DMS153 treated with DMSO at 0.1 percent for 48 hours (cell line): Measurements from ENCODE around the gene GPR137B.

Experiments
- DNase-seq: peaks from one replicate; lab custom pipeline; 2025; ENCODE audit not compliant: unreplicated experiment; lab: John Stamatoyannopoulos, UW

GPR137B gene

DNA sequence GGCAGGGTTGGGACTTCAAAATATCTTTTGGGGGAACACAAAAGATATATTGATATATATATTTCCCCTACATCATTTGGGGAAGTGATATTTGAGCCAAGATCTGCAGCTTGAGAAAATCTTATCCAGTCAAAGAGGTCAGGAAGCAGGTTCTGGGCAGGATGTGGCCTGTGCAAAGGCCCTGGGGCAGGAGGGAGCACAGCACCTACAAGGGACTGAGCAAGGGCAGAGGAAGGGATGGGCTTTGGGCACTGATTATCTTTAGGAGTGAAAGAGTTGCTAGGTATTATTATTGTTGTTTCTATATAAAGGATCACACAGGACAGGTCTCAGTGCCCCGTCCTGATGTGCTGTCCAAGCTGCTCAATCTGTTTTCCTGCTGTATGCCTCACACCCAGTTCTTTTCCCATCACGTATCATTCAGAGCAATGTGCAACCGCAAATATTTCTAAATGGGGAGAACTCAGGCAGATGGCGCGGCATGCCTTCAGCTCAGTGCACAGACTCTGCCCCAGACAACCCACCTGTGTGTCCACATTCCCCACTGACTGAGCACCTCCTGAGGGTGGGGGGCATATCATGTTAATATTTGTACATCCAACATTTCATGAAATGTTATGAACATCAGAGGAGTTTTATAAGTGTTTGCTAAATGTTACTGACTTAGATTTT, 28.1 kb upstream of the GPR137B start:
- DNase-seq, result no peak

DNA sequence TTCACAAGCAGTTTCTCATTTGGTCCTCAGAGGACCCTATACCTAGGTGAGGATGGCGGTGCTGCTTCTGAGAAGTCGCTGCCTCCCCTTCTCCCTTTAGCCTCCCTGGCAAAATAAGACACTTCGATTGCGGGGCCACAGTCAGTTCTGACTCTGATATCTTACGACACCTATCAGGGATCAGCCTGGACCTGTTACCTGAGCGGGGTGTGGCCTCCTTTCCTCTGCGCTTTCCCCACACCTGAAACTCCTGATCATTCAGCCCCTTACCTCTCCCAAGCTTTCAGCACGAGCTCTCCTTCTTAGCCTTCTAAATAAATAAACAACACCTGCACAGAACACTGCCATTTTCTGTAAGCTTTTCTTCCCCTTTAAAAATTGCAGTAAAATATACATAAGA, 24.6 kb upstream of the GPR137B start:
- DNase-seq, result no peak

DNA sequence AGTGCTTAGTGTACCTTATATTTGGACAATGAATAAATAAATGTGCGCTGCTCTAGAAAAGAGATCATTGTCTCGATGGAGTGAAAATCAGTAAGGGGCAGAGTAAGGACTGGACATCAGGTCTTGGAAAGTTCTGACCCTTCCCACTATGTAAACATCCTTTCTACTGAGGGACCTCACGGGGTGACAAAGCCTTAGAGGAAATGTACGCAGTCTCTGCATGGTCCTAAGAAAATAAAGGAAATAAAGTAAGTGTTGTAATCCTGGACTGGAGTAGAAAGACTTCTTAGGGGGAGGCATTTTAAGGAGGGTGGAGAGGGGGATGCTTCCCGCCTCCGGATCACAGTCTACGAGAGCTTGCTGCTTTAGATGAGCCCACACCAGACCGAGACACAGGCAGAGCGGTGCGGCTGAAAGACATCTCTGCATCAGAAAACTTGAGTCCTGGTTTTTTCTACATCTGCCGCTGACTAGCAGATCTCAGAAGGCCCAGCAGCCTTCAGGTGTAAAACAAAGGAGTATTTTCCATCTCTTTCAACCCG, 22.3 kb upstream of the GPR137B start:
- DNase-seq, result no peak

DNA sequence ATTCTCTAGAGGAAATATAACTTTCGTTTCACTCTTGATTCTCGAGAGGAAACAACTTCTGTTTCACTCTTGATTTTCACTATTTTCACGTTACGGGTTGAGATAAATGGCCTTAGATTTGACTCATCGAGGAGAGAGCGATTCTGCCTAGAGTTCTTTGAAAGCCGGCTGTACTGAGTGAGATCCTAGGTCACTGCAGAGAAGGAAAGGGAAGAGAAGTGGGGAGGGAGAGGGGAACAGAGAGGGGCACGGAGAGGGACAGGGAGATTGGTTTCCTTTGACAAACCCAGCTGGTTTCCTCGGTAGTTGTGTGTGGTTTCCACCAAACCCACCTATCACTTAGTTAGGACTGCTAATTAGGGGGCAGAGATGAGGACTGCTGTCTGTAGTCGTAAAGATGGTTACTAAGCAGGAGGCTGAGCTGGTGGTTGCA, 21.6 kb upstream of the GPR137B start:
- DNase-seq, result no peak

DNA sequence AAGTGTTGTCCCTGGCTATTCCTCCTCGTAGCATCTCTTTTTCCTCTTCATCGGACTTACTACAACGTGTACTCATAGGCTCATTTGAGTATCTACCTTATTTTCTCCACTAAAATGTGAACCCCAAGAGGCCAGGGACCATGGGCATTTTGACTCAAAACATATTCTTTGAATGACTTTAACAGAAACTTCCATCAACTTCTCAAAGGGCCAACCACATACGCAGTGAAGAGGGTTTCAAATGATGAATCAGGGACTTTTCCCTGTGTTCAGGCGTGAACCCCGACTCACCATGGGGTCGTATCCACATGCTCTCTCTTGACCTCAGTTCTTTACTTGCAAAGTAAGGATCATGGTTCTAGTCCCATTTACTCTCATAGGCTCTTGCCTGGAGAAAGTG, 20.2 kb upstream of the GPR137B start:
- no peak for DNase-seq

DNA sequence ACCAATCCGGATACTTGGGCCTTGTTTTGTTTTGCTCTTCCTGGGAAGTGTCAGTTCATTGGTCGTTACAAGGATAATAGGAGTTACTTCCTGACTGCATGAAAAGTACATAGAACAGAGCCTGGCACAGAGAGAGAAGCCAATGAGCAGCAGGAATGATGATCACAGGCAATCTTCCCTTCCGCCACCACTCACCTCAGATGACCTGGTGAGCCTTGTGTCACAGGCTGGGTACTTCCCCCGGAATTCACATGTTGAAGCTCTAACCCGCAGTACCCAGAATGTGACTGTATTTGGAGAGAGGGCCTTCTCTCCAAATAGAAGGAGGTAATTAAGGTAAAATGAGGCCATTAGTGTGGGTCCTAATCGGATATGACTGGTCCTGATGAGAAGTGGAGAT, 18.8 kb upstream of the GPR137B start:
- DNase-seq, result no peak

DNA sequence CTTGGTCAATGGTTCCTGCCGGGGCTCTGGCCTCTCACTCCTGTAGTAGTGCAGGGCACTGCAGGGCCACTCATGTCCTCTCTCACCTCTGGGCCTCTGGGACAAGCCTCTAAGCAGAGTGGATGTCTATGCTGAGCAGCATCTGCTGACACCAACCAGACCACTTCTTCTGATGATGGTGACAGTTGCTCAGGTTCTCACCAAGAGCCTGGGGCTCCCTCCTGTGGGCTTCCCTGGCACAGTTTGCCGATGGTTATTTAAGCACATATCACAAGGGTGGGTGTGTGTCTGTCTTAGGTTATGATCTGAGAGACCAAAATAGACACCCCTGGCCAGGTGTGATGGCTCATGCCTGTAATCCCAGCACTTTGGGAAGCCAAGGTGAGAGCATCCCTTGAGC, 17.4 kb upstream of the GPR137B start:
- no peak for DNase-seq

DNA sequence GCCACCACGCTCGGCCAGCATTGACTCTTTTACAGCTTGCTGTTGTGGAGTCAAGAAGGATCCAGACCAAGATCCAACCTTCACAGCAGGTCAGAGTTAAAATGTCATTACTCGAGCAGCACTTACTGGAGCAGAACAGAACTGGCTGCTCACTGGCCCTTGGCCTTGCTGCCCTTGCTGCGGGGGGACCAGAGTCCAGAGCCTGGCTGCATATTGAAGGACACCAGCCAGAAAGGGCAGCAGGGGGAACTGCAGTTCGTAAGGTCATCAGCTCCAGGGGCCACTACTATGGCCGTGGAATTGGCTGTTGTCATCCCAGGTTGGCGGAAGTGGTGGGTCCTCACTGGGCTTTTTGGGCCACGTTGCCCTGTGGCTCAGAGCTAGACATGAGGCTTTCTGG, 15.3 kb upstream of the GPR137B start:
- DNase-seq, result no peak

DNA sequence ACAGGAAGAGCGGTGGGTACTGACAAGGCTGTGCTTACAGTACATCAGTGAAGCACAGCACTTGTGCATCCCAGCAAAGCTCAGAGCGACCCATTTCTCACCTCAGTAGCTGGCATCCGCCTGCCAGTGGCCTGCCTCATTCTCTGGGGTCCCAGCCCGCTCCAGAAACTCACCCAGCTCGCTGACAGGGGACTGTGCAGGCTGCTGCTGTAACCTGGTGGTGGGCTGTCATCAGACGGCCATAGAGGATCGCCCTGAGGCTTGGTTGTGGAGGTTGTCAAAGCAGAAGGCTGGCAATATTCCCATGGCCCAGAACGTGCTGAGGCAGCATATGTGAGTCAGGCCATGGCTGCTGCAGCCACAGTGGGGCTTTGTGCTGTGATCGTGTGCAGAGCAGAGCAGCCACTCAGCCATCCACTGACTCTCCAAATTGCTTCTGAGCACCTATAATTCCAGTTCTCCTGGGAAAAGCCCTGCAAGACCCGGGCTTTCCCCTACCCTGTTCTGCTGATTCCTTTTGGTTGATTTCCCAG, 13.6 kb upstream of the GPR137B start:
- DNase-seq, result no peak

DNA sequence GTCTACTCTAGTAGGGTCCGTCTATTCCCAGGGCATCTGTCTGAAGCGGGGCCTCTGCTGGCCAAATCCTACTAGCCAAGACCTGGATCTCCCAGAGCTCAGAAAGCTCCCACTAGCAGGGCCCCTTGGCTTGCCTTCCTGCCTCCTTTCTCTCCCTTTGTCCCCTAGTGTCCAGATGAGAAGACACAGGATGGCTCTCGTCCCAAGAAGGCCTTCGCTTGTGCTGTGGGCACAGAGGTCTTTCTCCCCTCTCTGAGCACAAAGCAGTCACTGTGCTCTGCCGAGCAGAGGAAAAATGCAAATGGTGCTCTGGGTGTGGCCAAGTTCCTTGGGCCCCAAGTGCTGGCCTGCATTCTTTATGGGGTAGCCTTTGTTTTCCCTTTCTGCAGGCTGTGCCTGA, 13.0 kb upstream of the GPR137B start:
- no peak for DNase-seq

DNA sequence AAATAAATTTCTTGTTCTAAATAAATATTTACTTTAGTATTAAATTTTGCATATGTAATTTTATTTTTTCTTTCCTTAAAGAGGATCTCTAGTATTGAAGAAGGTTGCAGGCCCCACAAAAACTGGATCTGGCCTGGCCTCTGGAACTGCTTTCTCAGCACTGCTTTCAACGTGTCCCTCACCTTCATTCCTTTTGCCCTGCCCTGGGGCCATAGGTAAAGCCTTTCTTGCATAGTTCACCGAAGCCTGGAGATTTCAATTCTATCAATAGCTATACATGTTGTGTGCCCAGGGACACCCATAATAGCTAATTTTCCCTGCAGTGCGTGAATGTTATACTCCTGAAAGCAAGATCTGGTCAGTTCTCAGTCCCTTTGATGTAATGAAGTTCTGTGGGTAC, 12.0 kb upstream of the GPR137B start:
- DNase-seq, result no peak

DNA sequence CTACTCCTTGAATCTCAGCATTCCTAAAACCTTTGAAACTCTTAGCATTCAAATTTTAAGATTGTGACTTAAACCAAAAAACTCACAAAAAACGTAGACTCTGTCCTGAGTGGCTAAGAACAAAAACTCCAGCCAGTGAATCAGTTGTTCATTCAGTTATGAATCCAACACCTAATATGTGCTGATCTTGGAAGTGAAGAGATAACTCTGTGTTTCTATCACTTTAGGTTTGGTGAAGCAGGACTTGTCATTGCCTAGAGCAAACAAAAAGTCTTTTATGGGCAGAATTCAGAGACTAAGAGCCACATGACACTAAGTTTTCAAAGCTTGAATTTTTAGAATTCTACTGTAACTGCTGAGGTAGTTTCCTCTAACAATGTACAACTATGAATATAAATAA, 10.4 kb upstream of the GPR137B start:
- DNase-seq, result no peak

DNA sequence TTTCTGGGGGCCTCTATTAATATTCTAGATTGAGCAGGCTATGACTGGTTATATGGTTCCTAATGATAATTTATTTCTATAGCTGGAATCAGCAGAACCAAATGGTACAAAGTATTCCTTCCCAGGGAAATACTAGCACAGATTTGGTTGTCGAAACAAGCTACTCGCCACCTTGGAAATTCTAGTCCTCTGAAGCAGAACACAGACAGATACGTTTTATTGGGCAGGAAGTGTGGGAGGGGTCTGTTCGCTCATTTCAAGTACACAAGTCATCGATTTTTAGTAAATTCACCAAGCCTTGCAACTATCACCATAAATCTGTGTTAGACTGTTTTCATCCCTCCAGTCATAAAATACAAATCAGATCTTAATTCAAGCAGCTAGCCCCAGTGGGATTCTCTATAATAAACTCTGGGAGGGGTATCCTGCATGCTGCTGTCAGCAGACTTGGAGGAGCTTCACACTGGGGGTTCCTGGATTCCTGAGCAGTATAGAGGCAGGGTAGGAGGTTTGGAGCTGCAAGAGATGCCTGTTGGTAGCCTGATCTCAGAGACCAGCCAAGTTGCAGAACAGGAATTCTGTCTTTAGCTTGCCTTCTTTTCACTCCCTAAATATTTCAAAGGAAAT, 9.8 kb upstream of the GPR137B start:
- DNase-seq, result no peak

DNA sequence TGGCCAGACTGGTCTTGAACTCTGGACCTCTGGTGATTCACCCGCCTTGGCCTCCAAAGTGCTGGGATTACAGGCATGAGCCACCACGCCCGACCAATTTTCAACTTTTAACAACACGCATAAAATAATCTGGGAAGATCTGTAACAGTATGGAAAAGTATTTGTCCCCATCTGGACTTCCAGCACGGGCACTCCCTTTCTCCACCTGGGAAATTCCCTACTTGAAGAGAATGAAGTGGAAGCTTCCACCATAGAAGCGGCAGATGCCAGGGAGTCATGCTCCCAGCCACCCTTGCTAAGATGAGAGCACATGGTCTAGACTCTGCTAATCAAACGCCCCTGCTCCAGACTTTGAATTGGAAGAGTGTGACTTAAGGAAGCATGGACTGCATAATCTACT, 9.0 kb upstream of the GPR137B start:
- no peak for DNase-seq

DNA sequence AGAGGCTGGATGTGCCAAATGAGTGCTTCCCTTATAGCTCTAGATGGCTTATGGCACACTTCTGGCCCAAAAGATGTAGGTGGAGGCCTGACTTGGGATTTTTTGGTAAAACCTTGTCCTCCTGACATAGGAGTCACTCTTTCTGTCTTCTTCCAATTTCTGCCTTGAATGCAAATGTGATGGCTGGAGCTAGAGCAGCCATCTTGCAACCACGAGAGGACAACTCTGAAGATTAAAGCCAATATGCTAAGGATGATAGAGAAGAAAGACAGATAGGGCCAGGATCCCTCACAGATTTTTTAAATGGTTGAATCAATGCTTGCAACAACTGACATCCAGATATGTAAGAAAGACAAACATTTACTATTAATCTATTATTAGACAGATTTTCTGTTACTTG, 8.5 kb upstream of the GPR137B start:
- no peak for DNase-seq

DNA sequence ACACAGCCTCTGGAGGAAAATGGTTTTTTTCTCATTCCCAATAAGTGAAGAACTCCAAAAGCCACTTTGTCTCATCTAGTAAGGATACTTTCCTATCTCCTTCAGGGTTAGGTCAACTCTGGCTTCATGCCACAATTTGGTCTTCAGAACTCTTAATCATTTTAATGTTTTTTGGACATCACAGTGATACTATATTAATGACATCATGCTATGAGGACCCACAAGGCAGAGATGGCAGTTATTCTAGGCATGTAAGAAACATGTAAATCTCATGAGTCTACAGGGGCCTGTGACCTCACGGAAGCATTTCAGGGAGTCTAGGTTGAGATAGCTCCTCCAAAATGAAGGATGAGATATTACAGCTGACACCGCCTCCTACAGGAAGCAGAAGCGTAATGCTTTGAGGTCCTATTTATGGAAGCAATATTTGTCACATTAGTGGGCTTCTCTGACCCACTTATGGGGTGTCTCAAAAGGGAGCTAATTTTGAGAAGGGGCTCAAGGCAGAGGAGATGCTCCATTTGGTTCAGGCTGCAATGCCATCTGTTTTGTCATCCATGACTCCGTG, 5.0 kb upstream of the GPR137B start:
- no peak for DNase-seq

DNA sequence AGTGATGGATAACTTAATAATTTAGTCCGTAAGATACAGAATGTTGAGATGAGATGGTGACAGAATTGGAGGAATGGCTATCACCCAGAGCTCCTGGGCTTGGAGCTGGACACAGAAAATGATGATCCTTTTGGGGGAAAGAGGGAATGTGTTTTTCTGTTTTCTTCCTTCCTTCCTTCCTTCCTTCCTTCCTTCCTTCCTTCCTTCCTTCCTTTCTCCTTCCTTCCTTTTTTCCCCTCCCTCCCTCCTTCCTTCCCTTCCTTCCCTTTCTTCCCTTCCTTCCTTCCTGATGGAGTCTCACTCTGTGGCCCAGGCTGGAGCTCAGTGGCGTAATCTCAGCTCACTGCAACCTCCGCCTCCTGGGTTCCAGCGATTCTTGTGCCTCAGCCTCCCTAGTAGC, 2.8 kb upstream of the GPR137B start:
- DNase-seq, result no peak

DNA sequence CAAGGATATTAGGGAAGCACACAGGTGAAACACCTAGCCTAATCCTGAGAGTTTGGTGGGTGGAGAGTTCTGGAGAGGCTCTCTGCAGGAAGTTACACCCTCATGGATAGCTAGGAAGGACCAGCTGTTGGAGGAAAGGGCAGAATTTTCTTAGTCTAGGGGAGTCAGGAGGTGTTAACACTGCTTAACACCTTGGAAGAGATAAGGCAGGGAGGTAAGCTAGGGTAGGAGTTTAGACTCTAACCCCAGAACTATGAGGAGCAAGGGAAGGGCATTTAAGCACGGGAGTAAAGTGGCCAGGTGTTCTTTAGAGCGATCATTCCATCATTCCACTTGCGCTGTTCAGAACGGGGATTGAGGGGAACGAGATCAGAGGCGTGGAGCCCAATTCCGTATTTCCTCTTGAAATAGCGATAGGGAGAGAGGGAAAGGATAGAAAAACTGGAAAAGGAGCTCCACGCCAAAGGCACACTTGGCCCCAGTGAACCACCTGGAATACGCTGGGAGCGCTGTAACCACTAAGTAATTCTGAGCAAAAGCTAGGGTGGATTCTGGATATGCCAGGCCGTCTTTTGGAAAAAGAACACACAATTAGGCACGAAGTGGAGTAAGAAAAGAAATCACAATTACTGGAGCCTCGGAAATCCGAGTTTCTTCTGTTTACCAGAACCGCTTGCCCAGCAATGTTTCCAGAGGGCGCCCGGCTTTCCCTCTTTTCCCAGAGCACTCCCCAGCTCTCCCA, 1.5 kb upstream of the GPR137B start:
- DNase-seq, result no peak

DNA sequence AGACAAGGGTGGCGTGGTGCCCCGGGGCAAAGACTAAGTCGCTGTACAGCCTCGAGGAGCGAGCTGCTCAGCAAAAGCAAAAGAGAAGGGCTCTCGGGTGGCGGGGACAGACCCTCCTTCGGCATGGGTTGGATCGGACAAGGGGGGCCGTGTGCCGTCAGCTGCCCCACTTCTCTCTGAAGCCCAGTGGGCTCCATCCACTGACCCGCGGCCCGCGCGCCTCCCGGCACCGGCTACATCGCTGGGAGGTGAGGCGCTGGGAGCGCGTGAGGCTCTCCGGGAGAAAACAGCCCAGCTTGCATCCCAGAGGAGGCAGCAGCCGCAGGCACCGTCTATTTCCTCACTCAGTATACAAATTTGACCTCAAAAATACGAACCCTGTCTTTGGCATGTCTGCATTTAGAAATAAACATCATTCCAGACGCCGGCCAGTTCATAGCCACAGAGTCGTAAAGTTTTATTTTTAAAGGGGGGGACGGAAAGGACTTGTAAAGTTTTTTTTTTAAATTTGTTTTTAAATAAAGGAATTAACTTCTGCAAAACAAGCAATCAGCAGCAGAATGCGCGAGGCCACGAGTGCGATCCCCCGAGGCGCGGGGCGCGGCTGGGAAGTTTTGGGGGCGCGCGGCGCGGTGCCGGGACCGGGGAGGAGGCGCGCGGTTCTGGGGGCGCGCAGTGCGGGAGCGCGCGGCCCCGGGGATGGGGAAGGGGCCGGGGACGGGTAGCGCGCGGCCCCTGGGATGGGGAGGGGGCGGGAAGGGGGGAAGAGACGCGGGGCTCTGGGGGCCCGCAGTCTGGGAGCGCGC, 689 bp upstream of the GPR137B start:
- no peak for DNase-seq

DNA sequence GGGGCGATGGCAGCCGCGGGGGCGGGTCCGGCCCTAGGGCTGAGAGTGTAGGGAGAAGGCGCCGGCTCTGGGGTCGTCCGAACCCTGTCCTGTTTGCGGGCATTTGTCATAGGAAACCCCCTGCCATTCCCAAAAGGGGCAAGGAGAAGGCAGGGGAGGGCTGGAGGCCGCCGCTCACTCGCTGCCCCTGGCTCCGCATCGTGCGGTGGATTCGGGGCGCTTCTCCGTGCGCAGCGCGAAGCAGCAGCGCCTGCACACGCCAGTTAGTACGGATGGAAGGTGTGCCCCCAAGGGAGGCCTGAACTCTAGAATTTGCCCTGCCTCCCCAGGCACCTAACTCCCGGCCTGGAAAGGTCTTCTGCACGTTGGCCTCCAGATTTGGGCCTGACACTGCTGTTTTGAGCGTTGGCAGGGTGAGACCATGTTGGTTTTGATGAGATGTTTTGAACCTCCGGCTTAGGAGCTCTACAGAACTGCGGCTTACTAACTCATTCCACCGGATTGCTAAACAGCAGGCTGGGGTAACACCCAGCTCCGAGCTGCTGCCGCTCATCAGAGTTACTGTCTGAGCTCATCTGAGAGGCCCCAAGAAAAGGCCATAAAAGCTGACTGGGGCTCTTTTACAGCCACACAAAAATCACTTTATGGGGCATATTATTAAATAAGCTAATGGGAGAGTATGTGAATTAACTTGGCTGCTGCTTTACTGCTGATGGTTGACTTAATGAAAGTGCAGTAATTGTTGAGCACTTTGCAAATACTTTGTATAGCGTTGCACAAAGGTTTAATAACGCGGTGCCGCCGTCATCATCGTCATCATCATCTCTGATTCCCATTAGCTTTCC, 987 bp downstream of the GPR137B start:
- no peak for DNase-seq
